Measurements from ENCODE around the gene ZNF235.

Gene ZNF235

DNA sequence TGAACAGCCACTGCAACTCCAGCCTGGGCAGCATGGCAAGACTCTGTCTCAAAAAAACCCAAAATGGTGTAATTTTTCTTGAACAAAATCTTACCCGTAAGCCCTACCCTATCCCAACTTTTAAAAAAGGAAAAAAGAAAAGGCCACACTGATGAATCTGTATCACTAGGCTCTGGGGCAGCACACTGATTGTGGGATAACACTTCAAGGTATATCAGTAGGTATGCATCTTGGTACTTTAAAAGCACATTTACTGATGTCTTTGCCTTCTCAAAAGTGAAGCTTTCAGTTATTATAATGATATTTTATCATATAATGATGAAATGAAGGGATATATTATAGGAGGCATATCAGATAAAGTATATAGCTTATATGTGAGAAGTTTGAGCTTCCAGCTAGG, 27.3 kb upstream of the ZNF235 start:
- no peaks in the 10 kb centered on the region for H3K27me3 ChIP-seq (ENCODE audit: insufficient read depth, poor library complexity, severe bottlenecking)
- H3K4me3 ChIP-seq (ENCODE audit: severe bottlenecking), result no peak overlapping the region
- no peak for ATAC-seq (ENCODE audit: low read depth)
- H3K9me3 ChIP-seq (ENCODE audit: severe bottlenecking), result peaks cover 3% of the 10 kb centered on the region
- TF ChIP-seq, protein P1, sequence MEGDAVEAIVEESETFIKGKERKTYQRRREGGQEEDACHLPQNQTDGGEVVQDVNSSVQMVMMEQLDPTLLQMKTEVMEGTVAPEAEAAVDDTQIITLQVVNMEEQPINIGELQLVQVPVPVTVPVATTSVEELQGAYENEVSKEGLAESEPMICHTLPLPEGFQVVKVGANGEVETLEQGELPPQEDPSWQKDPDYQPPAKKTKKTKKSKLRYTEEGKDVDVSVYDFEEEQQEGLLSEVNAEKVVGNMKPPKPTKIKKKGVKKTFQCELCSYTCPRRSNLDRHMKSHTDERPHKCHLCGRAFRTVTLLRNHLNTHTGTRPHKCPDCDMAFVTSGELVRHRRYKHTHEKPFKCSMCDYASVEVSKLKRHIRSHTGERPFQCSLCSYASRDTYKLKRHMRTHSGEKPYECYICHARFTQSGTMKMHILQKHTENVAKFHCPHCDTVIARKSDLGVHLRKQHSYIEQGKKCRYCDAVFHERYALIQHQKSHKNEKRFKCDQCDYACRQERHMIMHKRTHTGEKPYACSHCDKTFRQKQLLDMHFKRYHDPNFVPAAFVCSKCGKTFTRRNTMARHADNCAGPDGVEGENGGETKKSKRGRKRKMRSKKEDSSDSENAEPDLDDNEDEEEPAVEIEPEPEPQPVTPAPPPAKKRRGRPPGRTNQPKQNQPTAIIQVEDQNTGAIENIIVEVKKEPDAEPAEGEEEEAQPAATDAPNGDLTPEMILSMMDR (IDR thresholded peaks at IDR 0.05; ENCODE audit: poor library complexity, severe bottlenecking), result no peak
- H3K36me3 ChIP-seq (ENCODE audit: low read depth), result peaks cover 53% of the 10 kb centered on the region
- no peak overlapping the region for H3K27ac ChIP-seq (ENCODE audit: poor library complexity, severe bottlenecking)
- H3K4me1 ChIP-seq (ENCODE audit: insufficient read depth, poor library complexity, severe bottlenecking), result no peaks in the 10 kb centered on the region
- DNase-seq (ENCODE audit: low spot score), result no peak

DNA sequence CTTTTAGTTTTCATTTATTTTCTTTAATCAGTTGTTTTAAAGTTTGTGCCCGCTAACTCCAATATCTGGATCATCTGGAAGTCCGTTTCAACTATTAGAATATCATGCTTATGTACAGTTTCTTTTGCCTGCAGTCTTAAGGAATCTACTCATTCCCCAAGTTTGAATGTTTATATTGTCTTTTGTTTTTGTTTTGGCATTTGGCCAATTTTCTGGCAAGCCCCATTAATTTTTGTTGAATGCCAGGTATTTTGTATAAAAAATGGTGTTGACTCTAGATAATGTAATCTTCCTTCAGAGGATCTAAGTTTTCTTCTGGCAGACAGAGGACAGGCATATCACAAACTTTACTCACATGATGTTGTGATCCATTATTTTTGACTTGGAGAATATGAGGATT, 11.1 kb upstream of the ZNF235 start:
- no peaks in the 10 kb centered on the region for H3K36me3 ChIP-seq (ENCODE audit: low read depth)
- peaks cover 6% of the 10 kb centered on the region for H3K9me3 ChIP-seq (ENCODE audit: severe bottlenecking)
- TF ChIP-seq, protein P1 (IDR thresholded peaks at IDR 0.05; ENCODE audit: poor library complexity, severe bottlenecking), result no peak
- ATAC-seq (ENCODE audit: low read depth), result no peak
- no peak overlapping the region for H3K27ac ChIP-seq (ENCODE audit: poor library complexity, severe bottlenecking)
- H3K4me1 ChIP-seq (ENCODE audit: insufficient read depth, poor library complexity, severe bottlenecking), result no peaks in the 10 kb centered on the region
- no peak overlapping the region for H3K4me3 ChIP-seq (ENCODE audit: severe bottlenecking)
- H3K27me3 ChIP-seq (ENCODE audit: insufficient read depth, poor library complexity, severe bottlenecking), result no peaks in the 10 kb centered on the region
- no peak for DNase-seq (ENCODE audit: low spot score)

DNA sequence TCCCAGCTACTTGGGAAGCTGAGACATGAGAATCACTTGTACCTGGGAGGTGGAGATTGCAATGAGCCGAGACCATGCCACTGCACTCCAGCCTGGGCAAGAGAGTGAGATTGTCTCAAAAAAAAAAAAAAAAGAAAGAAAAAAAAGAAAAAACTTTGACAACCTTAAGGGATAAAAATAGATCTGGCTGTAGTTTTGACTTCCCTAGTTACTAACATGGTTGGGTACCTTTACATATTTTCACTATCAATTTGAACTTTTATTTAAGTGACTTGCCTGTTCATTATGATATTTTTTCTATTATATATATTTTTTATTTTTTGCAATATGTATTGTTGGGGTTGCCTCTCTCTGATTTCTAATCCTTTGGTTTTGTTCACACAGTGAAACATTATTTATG, 8.4 kb upstream of the ZNF235 start:
- Histone ChIP-seq H3K4me1 (ENCODE audit: insufficient read depth, poor library complexity, severe bottlenecking) (no peaks in the 10 kb centered on the region), H3K9me3 (ENCODE audit: severe bottlenecking) (no peaks in the 10 kb centered on the region), H3K36me3 (ENCODE audit: low read depth) (no peaks in the 10 kb centered on the region), H3K27ac (ENCODE audit: poor library complexity, severe bottlenecking) (no peak overlapping the region), H3K27me3 (ENCODE audit: insufficient read depth, poor library complexity, severe bottlenecking) (no peaks in the 10 kb centered on the region), H3K4me3 (ENCODE audit: severe bottlenecking) (no peak overlapping the region)
- DNase-seq (ENCODE audit: low spot score) (no peak), ATAC-seq (ENCODE audit: low read depth) (no peak)
- TF ChIP-seq, protein P1 (IDR thresholded peaks at IDR 0.05; ENCODE audit: poor library complexity, severe bottlenecking), result no peak

DNA sequence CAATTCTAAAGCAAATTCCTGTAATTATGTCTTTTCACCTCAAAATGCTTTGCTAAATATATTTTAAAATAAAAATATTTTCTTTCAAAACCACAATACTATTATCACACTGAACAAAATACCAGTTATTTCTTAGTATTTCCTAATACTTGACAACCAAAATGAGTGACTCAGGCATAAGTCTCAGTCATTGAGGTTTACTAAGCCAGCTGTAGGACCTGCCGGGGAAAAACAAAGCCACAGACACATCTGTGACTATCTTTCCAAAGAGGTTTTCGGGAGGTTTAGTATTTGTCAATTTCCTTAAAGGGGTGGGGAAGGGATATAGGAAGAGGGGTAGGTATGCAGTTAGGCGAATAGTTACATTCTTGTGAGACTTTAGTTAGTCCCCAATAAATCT, 3.2 kb upstream of the ZNF235 start:
- Histone ChIP-seq H3K9me3 (ENCODE audit: severe bottlenecking) (no peaks in the 10 kb centered on the region), H3K4me3 (ENCODE audit: severe bottlenecking) (no peak overlapping the region), H3K4me1 (ENCODE audit: insufficient read depth, poor library complexity, severe bottlenecking) (no peaks in the 10 kb centered on the region), H3K27ac (ENCODE audit: poor library complexity, severe bottlenecking) (no peak overlapping the region), H3K36me3 (ENCODE audit: low read depth) (no peaks in the 10 kb centered on the region), H3K27me3 (ENCODE audit: insufficient read depth, poor library complexity, severe bottlenecking) (no peaks in the 10 kb centered on the region)
- DNase-seq (ENCODE audit: low spot score) (no peak), ATAC-seq (ENCODE audit: low read depth) (no peak)
- TF ChIP-seq, protein P1 (IDR thresholded peaks at IDR 0.05; ENCODE audit: poor library complexity, severe bottlenecking), result no peak

DNA sequence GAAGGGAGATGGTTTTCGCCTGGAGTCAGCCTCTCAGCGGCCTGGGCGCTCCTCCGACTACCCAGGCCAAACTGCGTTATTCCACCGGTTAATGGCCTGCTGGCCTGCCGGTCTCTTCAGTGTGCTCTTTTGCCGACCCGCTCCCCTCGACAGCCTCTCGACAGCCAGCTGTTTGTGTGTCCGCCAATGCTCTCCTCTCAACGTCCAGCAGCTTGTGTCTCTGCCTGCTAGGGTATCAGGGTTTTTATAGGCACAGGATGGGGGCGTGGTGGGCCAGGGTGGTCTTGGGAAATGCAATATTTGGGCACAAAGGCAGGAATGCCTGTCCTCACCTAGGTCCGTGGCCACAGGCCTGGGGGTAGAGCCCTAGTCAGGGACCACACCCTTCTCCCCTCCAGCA, 1.5 kb upstream of the ZNF235 start:
- DNase-seq (ENCODE audit: low spot score) (no peak), ATAC-seq (ENCODE audit: low read depth) (no peak)
- Histone ChIP-seq H3K4me3 (ENCODE audit: severe bottlenecking) (no peak overlapping the region), H3K27me3 (ENCODE audit: insufficient read depth, poor library complexity, severe bottlenecking) (no peaks in the 10 kb centered on the region), H3K9me3 (ENCODE audit: severe bottlenecking) (no peaks in the 10 kb centered on the region), H3K36me3 (ENCODE audit: low read depth) (peaks cover 9% of the 10 kb centered on the region; the same call in 1 of the 2 replicates), H3K27ac (ENCODE audit: poor library complexity, severe bottlenecking) (no peak overlapping the region), H3K4me1 (ENCODE audit: insufficient read depth, poor library complexity, severe bottlenecking) (no peaks in the 10 kb centered on the region)
- TF ChIP-seq, protein P1 (IDR thresholded peaks at IDR 0.05; ENCODE audit: poor library complexity, severe bottlenecking), result no peak
